CD4-positive, alpha-beta T cell treated with Interleukin-6 at 100 ng/mL for 8 hours (primary cell): ENCODE results near the gene YBX3.
A peak's percentile ranks its signal among the peaks of the same experiment; 100 is the strongest.
"Not testable (repeated sequence)": the region's sequence is repeated elsewhere in the genome, so short reads cannot be mapped to it uniquely, and the experiment has no call there.

Experiments used
- DNase-seq: peaks from one replicate; pipeline ENCODE4 v3.0.0-alpha.2; 2020; ENCODE audit warnings: mixed read lengths, low spot score

Gene YBX3

DNA sequence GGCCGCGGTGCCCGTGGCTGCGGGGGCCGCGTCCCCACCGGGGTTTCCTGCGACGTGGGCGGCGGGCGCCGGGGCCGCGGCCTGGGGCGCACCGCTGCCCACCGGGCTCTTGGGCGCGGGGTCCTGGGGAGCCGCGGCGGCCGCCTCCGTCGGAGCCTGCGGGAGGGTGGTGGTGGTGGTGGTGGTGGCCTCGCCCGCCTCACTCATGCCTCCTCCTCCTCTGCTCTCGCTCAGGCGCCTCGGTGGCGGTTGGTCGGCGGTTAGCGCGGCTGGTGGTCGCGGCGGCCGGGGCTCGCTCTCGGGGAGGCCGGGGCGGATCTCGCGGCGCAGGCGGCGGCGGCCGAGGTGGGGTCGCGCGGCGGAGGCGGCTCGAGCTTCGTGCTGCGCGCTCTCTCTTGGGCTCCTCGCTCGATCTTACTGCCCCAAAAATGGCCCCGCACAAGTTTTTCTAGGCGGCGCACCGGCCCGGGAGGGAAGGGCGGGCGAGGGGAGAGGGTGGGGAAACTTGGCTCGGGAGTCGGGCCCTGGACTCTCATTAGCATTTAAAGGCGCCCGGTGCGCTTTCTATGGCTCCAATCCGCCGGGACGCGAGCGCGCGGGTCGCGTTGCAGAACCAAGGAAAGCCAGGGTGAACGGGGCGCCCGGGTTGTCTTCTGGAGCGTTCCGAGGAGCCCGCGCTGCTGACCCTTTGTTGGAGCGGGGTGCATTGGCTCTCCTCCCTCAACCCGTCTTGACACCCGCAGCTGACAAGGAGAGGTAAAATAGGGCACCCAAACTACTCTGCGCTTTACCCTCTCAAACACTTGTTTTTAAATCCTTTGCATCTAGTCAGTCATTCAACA is at the start of gene YBX3:
TSS of gene YBX3 (minus strand) at position 419 of the 842 bp plus-strand sequence. CDS start at position 207, 212 bp downstream.
- peak; percentile 3 for DNase-seq

- peak; percentile 18 for DNase-seq
Observed at GRCh38 chr12:10771132-10771733, 48.1 kb upstream of the YBX3 start.

DNA sequence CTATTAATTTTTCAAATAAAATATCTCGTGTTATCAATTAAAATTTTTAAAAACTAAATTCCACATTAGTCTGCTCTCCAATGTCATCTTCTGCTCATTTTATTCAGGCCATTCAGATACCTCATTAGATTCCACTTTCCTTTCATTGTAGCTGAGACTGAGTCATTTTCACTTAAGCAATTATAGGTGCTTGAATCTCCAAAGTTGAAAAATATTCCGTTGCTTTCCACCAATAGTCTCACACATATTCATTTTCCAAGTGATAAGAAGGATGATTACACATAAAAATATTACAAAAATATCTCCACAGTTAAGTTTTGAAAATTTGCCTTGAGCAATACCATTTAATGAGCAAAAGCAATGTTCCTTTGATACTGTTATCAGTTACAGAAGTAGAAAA is 36.5 kb upstream of the YBX3 start:
- DNase-seq = no peak

DNA sequence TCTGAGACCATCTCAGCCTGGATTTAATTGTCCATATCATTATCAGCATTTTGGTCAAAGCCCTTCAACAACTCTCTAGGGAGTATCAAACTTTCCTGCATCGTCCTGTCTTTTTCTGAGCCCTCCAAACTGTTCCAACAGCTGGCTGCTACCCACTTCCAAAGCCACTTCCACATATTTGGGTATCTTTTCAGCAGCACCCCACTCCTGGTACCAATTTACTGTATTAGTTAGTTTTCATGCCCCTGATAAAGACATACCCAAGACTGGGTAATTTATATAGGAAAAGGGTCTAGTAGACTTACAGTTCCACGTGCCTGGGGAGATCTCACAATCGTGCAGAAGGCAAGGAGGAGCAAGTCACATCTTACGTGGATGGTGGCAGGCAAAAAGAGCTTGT is 33.1 kb upstream of the YBX3 start:
- no peak for DNase-seq

DNA sequence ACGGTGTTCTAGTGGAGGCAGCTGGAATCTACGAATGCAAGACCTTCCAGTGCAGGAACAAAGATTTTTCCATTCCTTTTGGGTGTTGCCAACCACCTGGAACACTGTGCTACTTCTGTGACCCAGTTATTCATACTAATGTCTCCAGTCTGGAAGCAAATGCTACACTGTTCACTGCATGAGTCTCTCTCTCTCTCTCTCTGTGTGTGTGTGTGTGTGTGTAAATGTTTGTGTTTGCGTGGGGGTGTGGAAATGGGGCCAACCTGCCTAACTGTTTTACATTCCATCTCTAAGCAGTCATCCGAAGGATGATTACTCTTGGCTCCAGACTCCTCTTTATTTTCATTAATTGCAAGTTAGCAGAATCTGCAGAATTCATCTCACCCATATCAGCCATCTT is 29.9 kb upstream of the YBX3 start:
- no peak for DNase-seq

GRCh38 chr12:10750385-10750727 is 27.2 kb upstream of the YBX3 start:
- DNase-seq = no peak

GRCh38 chr12:10749700-10750384 is 26.7 kb upstream of the YBX3 start:
- DNase-seq = peak; percentile 72

- no peak for DNase-seq
Observed at GRCh38 chr12:10747730-10748129, 24.6 kb upstream of the YBX3 start.

- not testable (repeated sequence) for DNase-seq
Observed at GRCh38 chr12:10743420-10743819, 20.3 kb upstream of the YBX3 start.

DNA sequence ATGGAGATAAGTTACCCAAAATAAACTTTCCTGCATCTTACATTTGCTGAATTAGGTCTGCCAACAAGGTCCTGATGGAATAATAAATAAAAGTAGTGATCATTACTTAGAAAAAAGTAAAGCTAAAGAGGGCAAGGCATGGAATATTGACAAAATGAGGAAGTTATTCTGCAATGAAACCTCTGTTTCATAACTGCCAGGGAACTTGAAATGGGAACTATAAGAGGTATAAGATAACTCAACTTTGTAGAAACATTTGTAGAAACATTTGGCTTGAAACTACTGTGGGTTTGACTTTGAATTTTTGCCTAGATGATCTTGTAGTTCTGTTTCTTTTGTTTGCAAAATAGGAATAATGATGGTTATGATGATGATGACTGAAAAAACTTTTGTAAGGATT is 18.7 kb upstream of the YBX3 start:
- no peak for DNase-seq

- no peak for DNase-seq
Observed at GRCh38 chr12:10740182-10740581, 17.1 kb upstream of the YBX3 start.

- DNase-seq = no peak
Observed at GRCh38 chr12:10739157-10740118, 16.3 kb upstream of the YBX3 start.

GRCh38 chr12:10737249-10737648 is 14.1 kb upstream of the YBX3 start:
- no peak for DNase-seq

DNA sequence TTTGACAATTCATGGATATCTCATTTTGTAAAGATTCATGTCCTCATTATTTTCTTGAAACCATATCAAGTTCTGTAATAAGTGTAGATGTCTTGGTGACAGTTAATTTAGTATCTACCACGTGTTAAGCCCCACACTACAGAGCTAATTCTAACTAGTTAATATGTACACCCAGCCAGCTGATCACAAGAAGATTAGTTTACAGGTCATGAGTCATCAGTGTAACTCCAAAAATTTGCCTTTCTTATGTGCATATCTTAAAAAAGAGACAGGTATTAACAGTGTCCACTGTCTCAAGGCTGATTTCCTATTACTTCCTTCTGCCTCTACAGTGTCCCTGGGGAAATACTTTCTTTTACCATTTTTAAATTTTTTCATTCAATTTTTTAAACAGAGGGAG is 13.3 kb upstream of the YBX3 start:
- no peak for DNase-seq

GRCh38 chr12:10735428-10735827 is 12.3 kb upstream of the YBX3 start:
- no peak for DNase-seq

GRCh38 chr12:10732549-10732948 is 9.4 kb upstream of the YBX3 start:
- DNase-seq = no peak

- no peak for DNase-seq
Observed at GRCh38 chr12:10732066-10732465, 8.9 kb upstream of the YBX3 start.

DNA sequence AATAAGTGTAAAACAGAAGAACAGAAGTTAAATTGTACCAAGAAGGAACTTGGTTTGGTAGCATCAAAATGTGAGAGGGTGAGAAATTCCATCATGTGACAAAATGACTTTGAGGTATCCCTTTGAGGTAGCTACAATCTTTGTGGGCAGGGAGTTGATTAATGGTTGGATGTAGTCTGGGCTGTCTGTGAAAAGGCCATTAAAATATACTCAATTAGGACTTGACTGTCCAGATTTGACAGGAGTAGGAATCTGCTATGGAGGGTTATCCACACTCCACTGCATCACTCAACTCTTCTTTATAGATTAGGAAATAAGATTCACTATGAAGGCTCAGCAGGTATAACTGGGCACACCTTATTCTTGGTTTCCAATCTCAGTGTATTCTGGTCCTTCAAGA is 7.4 kb upstream of the YBX3 start:
- no peak for DNase-seq

DNA sequence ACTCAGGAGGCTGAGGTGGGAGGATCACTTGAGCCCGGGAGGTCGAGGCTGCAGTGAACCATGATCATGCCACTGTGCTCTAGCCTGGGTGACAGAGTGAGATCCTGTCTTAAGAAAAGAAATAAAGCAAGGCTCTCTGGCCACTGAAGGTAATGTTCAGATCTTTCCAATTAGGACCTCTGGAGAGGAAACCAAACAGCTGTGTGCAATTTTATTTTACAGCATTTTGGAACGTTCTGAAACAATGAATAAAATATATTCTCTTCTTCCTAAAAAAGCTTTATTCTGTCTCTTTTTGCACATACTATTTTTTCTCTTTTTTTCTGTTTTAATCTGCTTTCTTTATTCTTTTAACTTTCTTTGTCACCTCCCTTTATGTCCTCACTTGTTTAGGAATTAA is 5.0 kb upstream of the YBX3 start:
- DNase-seq = no peak

DNA sequence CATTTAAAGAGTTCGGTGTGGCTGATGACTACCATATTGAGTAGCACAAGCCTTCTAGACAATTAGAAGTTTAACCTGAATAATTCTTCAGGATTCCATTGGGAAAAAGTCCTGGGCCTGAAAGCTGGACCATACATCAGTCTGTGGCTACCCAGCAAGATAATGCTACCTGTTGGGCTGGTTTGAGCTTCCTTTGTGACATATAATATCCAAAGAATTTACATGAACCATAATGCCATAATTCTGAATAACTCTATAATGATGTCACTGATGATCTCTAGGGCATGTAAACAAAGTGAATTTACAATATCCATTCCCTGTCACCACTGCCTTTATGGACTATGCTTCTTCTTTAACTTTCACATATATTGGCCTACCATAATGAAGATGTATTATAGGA is 3.8 kb upstream of the YBX3 start:
- no peak for DNase-seq

DNA sequence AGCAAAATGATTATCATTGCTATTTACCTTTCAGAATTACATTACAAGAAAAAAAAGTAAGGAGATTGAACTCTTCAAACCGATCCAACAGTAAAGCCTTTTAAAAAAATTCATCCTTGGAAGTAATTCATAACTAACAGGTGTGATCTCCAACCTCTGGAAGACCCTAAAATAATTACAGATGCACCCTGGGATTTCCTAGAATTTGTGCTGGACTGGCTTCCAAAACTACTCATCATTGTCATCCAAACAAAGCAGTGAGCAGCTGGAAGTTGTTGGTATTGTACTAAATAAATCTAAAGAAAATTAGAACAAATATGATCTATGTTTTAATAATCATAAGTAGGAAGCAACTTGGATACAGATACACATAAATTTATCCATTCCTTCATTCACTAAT is 1.9 kb upstream of the YBX3 start:
- DNase-seq = no peak

GRCh38 chr12:10722502-10722904 is 620 bp downstream of the YBX3 start:
- DNase-seq = no peak
